Activated naive CD8-positive, alpha-beta T cell treated with anti-CD3 and anti-CD28 coated beads, Interleukin-2, amount 50 U/mL, for 24 hours (primary cell): Measurements from ENCODE around the gene KIR2DL1.
"Not testable (repeated sequence)": the region's sequence is repeated elsewhere in the genome, so short reads cannot be mapped to it uniquely, and the experiment has no call there.

Experiments
- ATAC-seq: fragments of 150-1000 bp; cut with Tn5 transposase; one replicate; pipeline ENCODE4 v1.10.0; 2021
- DNase-seq: peaks from one replicate; pipeline ENCODE4 v3.0.0; 2021
- H3K27ac Mint-ChIP-seq: one replicate; pipeline ENCODE4 v1.8.0; 2021; ENCODE audit warnings: mild to moderate bottlenecking, mixed read lengths
- H3K27me3 Mint-ChIP-seq: one replicate; pipeline ENCODE4 v1.8.0; 2021; ENCODE audit warnings: mixed read lengths
- H3K36me3 Mint-ChIP-seq: one replicate; pipeline ENCODE4 v1.8.0; 2021; ENCODE audit warnings: low read depth, mixed read lengths
- H3K4me1 Mint-ChIP-seq: one replicate; pipeline ENCODE4 v1.8.0; 2021; ENCODE audit warnings: mixed read lengths
- H3K4me3 Mint-ChIP-seq: one replicate; pipeline ENCODE4 v1.8.0; 2021; ENCODE audit warnings: mild to moderate bottlenecking, moderate library complexity, mixed read lengths
- H3K9me3 Mint-ChIP-seq: one replicate; pipeline ENCODE4 v1.8.0; 2021; ENCODE audit warnings: mixed read lengths

KIR2DL1 gene

GRCh38 chr19:54828064-54828463 is 58.5 kb downstream of the KIR2DL1 start:
- not testable (repeated sequence) for H3K4me3 Mint-ChIP-seq, H3K27me3 Mint-ChIP-seq, H3K4me1 Mint-ChIP-seq

GRCh38 chr19:54832496-54832895 is 62.9 kb downstream of the KIR2DL1 start, which contains the start of gene KIR2DS4:
Gene KIR2DS4, plus strand, starts transcription at chr19:54832676.
- H3K36me3 Mint-ChIP-seq, H3K4me3 Mint-ChIP-seq, H3K27ac Mint-ChIP-seq, H3K4me1 Mint-ChIP-seq, ATAC-seq, H3K9me3 Mint-ChIP-seq, DNase-seq, H3K27me3 Mint-ChIP-seq: not testable (repeated sequence)

More at GRCh38 chr19:54828064-54828463, 58.5 kb downstream of the KIR2DL1 start:
- not testable (repeated sequence) for ATAC-seq, H3K36me3 Mint-ChIP-seq, H3K27ac Mint-ChIP-seq, H3K9me3 Mint-ChIP-seq, DNase-seq
